ENCODE results near the gene LRRC18.

- TF ChIP-seq CTCF (IDR thresholded peaks at IDR 0.05): no peak
- TF ChIP-seq POLR2A (IDR thresholded peaks at IDR 0.05): no peak
Observed at GRCh38 chr10:48982584-48982983, 42.9 kb upstream of the LRRC18 start.
